A673 (cell line): Measurements from ENCODE around the gene KANK3.

Experiments
- CTCF ChIP-seq: fragments of 300-800, 200-600 bp; sonication (generic); conservative IDR thresholded peaks from 2 replicates; pipeline ENCODE4 v1.5.1; 2017; ENCODE audit warnings: low read depth, mild to moderate bottlenecking, antibody characterized with exemption, low read length, moderate library complexity, mixed read lengths
- EZH2 ChIP-seq: fragments of 200-600 bp; sonication (generic); IDR thresholded peaks from 2 replicates; pipeline ENCODE4 v1.6.1; 2017; ENCODE audit warnings: borderline replicate concordance, low read depth, mild to moderate bottlenecking, mixed read lengths, antibody characterized with exemption, low read length; ENCODE audit not compliant: poor library complexity, severe bottlenecking

GRCh38 chr19:8366121-8366581 lies 23.1 kb upstream of the KANK3 start:
- TF ChIP-seq CTCF = no peak
- TF ChIP-seq EZH2 = no peak
